ENCODE results near the gene LRRC8E. TPM values are rescaled to one million over a fixed set of nuclear protein-coding genes. Genes with fewer than 3 reads are reported as not detected.
A peak's percentile ranks its signal among the peaks of the same experiment; 100 is the strongest.
"Not testable (repeated sequence)": the region's sequence is repeated elsewhere in the genome, so short reads cannot be mapped to it uniquely, and the experiment has no call there.

The LRRC8E gene
- total RNA-seq, 1 experiment from 2014 or later = 3.0 TPM

DNA sequence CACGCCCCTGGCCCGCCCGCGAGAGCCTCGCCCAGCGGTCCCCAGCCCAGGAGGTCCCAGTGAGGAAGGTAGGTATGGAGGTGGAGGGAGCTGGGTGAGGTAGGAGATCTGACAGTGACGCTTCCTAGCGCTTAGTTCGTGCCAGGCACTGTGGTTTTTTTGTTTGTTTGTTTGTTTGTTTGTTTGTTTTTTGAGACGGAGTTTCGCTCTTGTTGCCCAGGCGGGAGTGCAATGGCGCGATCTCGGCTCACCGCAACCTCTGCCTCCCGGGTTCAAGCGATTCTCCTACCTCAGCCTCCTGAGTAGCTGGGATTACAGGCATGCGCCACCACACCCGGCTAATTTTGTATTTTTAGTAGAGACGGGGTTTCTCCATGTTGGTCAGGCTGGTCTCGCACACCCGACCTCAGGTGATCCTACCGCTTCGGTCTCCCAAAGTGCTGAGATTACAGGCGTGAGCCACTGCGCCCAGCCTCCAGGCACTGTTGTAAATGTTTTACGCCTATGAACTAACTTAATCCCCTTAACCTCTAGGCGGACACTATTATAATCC lies 29.8 kb downstream of the LRRC8E start:
- not testable (repeated sequence) for H3K4me1 Mint-ChIP-seq; ATAC-seq; H3K36me3 Mint-ChIP-seq; DNase-seq (ENCODE audit: low spot score); H3K27ac Mint-ChIP-seq; H3K9me3 Mint-ChIP-seq
- POLR2A ChIA-PET = interaction anchor here (1.0 to 1.5 kb wide), 2 partner anchors 49 to 56 kb away, joined by 4 to 6 read pairs; no protein-coding TSS in a partner anchor
- CTCF ChIA-PET = interaction anchor here (0.7 to 7.2 kb wide), 23 partner anchors 8 to 154 kb away, joined by 3 to 70 read pairs (median 5); partner anchors contain the start of genes EVI5L, LRRC8E, MAP2K7 and PRR36
- peak overlapping the region; percentile 63 for H3K4me3 Mint-ChIP-seq
- peak; percentile 87; the same call in 1 of the 2 replicates for TF ChIP-seq ZNF423 (CRISPR knock-in tag; IDR thresholded peaks at IDR 0.05)
- TF ChIP-seq, protein P1, sequence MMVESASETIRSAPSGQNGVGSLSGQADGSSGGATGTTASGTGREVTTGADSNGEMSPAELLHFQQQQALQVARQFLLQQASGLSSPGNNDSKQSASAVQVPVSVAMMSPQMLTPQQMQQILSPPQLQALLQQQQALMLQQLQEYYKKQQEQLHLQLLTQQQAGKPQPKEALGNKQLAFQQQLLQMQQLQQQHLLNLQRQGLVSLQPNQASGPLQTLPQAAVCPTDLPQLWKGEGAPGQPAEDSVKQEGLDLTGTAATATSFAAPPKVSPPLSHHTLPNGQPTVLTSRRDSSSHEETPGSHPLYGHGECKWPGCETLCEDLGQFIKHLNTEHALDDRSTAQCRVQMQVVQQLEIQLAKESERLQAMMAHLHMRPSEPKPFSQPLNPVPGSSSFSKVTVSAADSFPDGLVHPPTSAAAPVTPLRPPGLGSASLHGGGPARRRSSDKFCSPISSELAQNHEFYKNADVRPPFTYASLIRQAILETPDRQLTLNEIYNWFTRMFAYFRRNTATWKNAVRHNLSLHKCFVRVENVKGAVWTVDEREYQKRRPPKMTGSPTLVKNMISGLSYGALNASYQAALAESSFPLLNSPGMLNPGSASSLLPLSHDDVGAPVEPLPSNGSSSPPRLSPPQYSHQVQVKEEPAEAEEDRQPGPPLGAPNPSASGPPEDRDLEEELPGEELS (CRISPR knock-in tag; IDR thresholded peaks at IDR 0.05) = 0 out of 2 replicates have a peak, but pooled peaks have one; percentile 53
- H3K27me3 Mint-ChIP-seq (ENCODE audit: low read depth) = peaks cover 57% of the 10 kb centered on the region

DNA sequence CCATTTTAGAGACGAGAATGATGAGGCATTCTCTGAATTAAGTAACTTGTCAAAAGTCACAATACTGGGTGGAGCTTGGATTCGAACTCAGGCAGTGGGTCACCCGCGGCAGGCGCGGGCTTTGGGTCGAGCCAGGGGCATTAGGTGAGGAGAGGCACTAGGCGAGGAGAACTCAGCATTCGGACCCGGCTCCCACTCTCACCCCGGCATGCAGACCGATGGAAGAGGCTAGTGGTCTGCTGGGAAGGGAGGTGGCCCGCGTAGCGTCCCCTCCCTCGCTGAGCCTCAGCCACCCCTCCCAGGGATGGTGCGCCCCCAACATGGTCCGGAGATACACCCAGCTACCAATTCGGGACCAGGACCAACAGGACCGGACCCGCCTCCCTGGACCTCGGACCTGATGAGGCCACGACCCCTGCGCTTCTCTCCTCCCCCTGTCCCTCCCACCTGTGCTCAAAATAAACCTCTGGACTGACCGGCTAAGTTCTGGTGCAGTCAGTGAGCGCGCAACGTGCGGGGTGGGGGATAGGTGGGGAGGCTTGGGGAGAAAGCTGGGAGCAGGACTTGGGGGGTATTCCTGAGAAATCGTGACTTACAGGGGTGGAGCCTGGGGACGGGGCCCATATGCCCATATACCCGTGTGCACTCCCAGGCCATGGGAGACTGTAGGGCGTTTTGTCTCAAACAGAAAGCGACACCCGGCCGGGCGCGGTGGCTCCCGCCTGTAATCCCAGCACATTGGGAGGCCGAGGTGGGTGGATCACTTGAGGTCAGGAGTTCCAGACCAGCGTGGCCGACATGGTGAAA lies 30.5 kb downstream of the LRRC8E start:
- no peaks in the 10 kb centered on the region for H3K9me3 Mint-ChIP-seq
- no peak for DNase-seq (ENCODE audit: low spot score)
- ChIA-PET POLR2A (interaction anchor here (1.3 to 1.5 kb wide), 2 partner anchors 50 to 61 kb away, joined by 3 to 6 read pairs; no protein-coding TSS in a partner anchor), CTCF (interaction anchor here (1.2 to 7.2 kb wide), 17 partner anchors 8 to 109 kb away, joined by 3 to 92 read pairs (median 22); partner anchors contain the start of genes LRRC8E, MAP2K7, PRR36 and TIMM44)
- no peaks in the 10 kb centered on the region for H3K36me3 Mint-ChIP-seq
- no peak overlapping the region for H3K27ac Mint-ChIP-seq
- H3K4me3 Mint-ChIP-seq = peak overlapping the region; percentile 75
- H3K4me1 Mint-ChIP-seq = peaks cover 8% of the 10 kb centered on the region
- no peak for TF ChIP-seq NFE2L1 (CRISPR knock-in tag; IDR thresholded peaks at IDR 0.05)
- TF ChIP-seq RORB (CRISPR knock-in tag; IDR thresholded peaks at IDR 0.05) = no peak
- no peak for TF ChIP-seq FOXK1 (CRISPR knock-in tag; IDR thresholded peaks at IDR 0.05)
- TF ChIP-seq, protein P1 (CRISPR knock-in tag; IDR thresholded peaks at IDR 0.05) = no peak
- TF ChIP-seq, protein P2, sequence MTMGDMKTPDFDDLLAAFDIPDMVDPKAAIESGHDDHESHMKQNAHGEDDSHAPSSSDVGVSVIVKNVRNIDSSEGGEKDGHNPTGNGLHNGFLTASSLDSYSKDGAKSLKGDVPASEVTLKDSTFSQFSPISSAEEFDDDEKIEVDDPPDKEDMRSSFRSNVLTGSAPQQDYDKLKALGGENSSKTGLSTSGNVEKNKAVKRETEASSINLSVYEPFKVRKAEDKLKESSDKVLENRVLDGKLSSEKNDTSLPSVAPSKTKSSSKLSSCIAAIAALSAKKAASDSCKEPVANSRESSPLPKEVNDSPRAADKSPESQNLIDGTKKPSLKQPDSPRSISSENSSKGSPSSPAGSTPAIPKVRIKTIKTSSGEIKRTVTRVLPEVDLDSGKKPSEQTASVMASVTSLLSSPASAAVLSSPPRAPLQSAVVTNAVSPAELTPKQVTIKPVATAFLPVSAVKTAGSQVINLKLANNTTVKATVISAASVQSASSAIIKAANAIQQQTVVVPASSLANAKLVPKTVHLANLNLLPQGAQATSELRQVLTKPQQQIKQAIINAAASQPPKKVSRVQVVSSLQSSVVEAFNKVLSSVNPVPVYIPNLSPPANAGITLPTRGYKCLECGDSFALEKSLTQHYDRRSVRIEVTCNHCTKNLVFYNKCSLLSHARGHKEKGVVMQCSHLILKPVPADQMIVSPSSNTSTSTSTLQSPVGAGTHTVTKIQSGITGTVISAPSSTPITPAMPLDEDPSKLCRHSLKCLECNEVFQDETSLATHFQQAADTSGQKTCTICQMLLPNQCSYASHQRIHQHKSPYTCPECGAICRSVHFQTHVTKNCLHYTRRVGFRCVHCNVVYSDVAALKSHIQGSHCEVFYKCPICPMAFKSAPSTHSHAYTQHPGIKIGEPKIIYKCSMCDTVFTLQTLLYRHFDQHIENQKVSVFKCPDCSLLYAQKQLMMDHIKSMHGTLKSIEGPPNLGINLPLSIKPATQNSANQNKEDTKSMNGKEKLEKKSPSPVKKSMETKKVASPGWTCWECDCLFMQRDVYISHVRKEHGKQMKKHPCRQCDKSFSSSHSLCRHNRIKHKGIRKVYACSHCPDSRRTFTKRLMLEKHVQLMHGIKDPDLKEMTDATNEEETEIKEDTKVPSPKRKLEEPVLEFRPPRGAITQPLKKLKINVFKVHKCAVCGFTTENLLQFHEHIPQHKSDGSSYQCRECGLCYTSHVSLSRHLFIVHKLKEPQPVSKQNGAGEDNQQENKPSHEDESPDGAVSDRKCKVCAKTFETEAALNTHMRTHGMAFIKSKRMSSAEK (CRISPR knock-in tag; IDR thresholded peaks at IDR 0.05; ENCODE audit: borderline replicate concordance) = no peak
- TF ChIP-seq, protein P3, sequence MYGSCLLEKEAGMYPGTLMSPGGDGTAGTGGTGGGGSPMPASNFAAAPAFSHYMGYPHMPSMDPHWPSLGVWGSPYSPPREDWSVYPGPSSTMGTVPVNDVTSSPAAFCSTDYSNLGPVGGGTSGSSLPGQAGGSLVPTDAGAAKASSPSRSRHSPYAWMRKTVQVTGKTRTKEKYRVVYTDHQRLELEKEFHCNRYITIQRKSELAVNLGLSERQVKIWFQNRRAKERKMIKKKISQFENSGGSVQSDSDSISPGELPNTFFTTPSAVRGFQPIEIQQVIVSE (CRISPR knock-in tag; IDR thresholded peaks at IDR 0.05; ENCODE audit: borderline replicate concordance) = no peak
- no peak for TF ChIP-seq IRF2 (CRISPR knock-in tag; IDR thresholded peaks at IDR 0.05; ENCODE audit: borderline replicate concordance, low read depth)
- TF ChIP-seq ZNF121 (CRISPR knock-in tag; IDR thresholded peaks at IDR 0.05) = no peak
- TF ChIP-seq GRHL2 (CRISPR knock-in tag; IDR thresholded peaks at IDR 0.05; ENCODE audit: insufficient replicate concordance, severe bottlenecking) = no peak
- TF ChIP-seq ZNF219 (CRISPR knock-in tag; IDR thresholded peaks at IDR 0.05; ENCODE audit: borderline replicate concordance) = no peak
- peaks cover 57% of the 10 kb centered on the region for H3K27me3 Mint-ChIP-seq (ENCODE audit: low read depth)
- no peak for ATAC-seq

Measured in WTC11 (cell line).